Neural progenitor cell (in vitro differentiated cells): ENCODE data around the gene ZBTB46. TPM values are rescaled to one million over a fixed set of nuclear protein-coding genes. Genes with fewer than 3 reads are reported as not detected.

Experiments
- DNase-seq: peaks from one replicate; pipeline ENCODE4 v3.0.0-alpha.2; 2016; ENCODE audit warnings: low spot score
- H2AFZ ChIP-seq: fragments of 200-600 bp; sonication (generic); replicated peaks from 2 replicates; pipeline ENCODE4 v1.6.1; 2016; ENCODE audit warnings: antibody characterized with exemption
- H3F3A ChIP-seq: fragments of 200-600 bp; sonication (generic); 2 replicates; pipeline ENCODE4 v1.6.1; 2016; ENCODE audit warnings: antibody characterized with exemption, low read depth
- H3K27ac ChIP-seq: fragments of 200-600 bp; sonication (generic); 2 replicates; pipeline ENCODE4 v1.5.1; 2016; ENCODE audit warnings: mild to moderate bottlenecking
- H3K27me3 ChIP-seq: fragments of 200-600 bp; sonication (generic); 2 replicates; pipeline ENCODE4 v1.6.1; 2016; ENCODE audit warnings: mild to moderate bottlenecking, moderate library complexity
- H3K36me3 ChIP-seq: fragments of 200-600 bp; sonication (generic); 2 replicates; pipeline ENCODE4 v1.5.1; 2016
- H3K4me1 ChIP-seq: fragments of 200-600 bp; sonication (generic); 2 replicates; pipeline ENCODE4 v1.6.1; 2016; ENCODE audit warnings: mixed run types
- H3K4me2 ChIP-seq: fragments of 200-600 bp; sonication (generic); 2 replicates; pipeline ENCODE4 v1.6.1; 2016
- H3K4me3 ChIP-seq: fragments of 200-600 bp; sonication (generic); 2 replicates; pipeline ENCODE4 v1.5.1; 2016
- H3K79me2 ChIP-seq: fragments of 200-600 bp; sonication (generic); 2 replicates; pipeline ENCODE4 v1.6.1; 2016; ENCODE audit warnings: low read depth
- H3K9ac ChIP-seq: fragments of 200-600 bp; sonication (generic); 2 replicates; pipeline ENCODE4 v1.6.1; 2016
- H3K9me3 ChIP-seq: fragments of 200-600 bp; sonication (generic); 2 replicates; pipeline ENCODE4 v1.5.1; 2016; ENCODE audit warnings: low read depth
- H4K20me1 ChIP-seq: fragments of 200-600 bp; sonication (generic); 2 replicates; pipeline ENCODE4 v1.6.1; 2016; ENCODE audit warnings: low read depth
- H3K27ac Mint-ChIP-seq: 3 replicates; pipeline ENCODE4 v1.8.0; 2021; ENCODE audit warnings: mixed read lengths
- H3K27me3 Mint-ChIP-seq: 2 replicates; pipeline ENCODE4 v1.8.0; 2022; ENCODE audit warnings: low read depth, mild to moderate bottlenecking, inconsistent platforms, moderate library complexity, mixed read lengths; ENCODE audit not compliant: insufficient read depth
- H3K36me3 Mint-ChIP-seq: 3 replicates; pipeline ENCODE4 v1.8.0; 2021; ENCODE audit warnings: mixed read lengths
- H3K4me1 Mint-ChIP-seq: 3 replicates; pipeline ENCODE4 v1.8.0; 2021; ENCODE audit warnings: mixed read lengths
- H3K4me3 Mint-ChIP-seq: 3 replicates; pipeline ENCODE4 v1.8.0; 2021; ENCODE audit warnings: mild to moderate bottlenecking, moderate library complexity, mixed read lengths
- H3K9me3 Mint-ChIP-seq: 3 replicates; pipeline ENCODE4 v1.8.0; 2020; ENCODE audit warnings: mixed read lengths
- EZH2 ChIP-seq: fragments of 200-600 bp; sonication (generic); IDR thresholded peaks from 2 replicates; pipeline ENCODE4 v1.6.1; 2017; ENCODE audit warnings: antibody characterized with exemption, mild to moderate bottlenecking, moderate library complexity
- EZH2phosphoT487 ChIP-seq: fragments of 200-600 bp; sonication (generic); IDR thresholded peaks from 2 replicates; pipeline ENCODE4 v1.6.1; 2017; ENCODE audit warnings: antibody characterized with exemption
- total RNA-seq: library from RNA; depleted of rRNA; stranded (reverse); fragments of >200 nt; gene quantifications from 2 replicates; pipeline ENCODE4 v1.2.3, GENCODE V29; 2015; ENCODE audit warnings: low replicate concordance
- TF ChIP-seq, protein P1 (sequence below): fragments of 200-600 bp; sonication (generic); IDR thresholded peaks from 2 replicates; pipeline ENCODE4 v1.5.1; 2017; ENCODE audit warnings: antibody characterized with exemption, mild to moderate bottlenecking

Gene ZBTB46
- total RNA-seq, 1 donor from 2014 or later, result 8.1 TPM

GRCh38 chr20:63825331-63826118 is 5.5 kb downstream of the ZBTB46 start:
- Mint-ChIP-seq H3K27ac (peak overlapping the region; percentile 80), H3K4me3 (peak overlapping the region; percentile 12), H3K27me3 (peaks cover 9% of the 10 kb centered on the region), H3K36me3 (peaks cover 5% of the 10 kb centered on the region), H3K9me3 (no peaks in the 10 kb centered on the region), H3K4me1 (peaks cover 29% of the 10 kb centered on the region)
- Histone ChIP-seq H3F3A (peaks cover 28% of the 10 kb centered on the region), H3K4me3 (no peak overlapping the region), H3K4me2 (no peak overlapping the region), H4K20me1 (peaks cover 49% of the 10 kb centered on the region), H2AFZ (no peak overlapping the region), H3K27ac (no peak overlapping the region), H3K36me3 (no peaks in the 10 kb centered on the region), H3K4me1 (peaks cover 17% of the 10 kb centered on the region), H3K79me2 (peaks cover 15% of the 10 kb centered on the region), H3K9ac (no peak overlapping the region), H3K9me3 (no peaks in the 10 kb centered on the region), H3K27me3 (peaks cover 20% of the 10 kb centered on the region)
- DNase-seq, result no peak
- TF ChIP-seq EZH2phosphoT487, result no peak

- Histone ChIP-seq H3K4me2 (no peak overlapping the region), H3K36me3 (no peaks in the 10 kb centered on the region), H3K27ac (no peak overlapping the region), H3K79me2 (peaks cover 15% of the 10 kb centered on the region), H3K9me3 (no peaks in the 10 kb centered on the region), H4K20me1 (peaks cover 42% of the 10 kb centered on the region), H3K4me1 (peaks cover 4% of the 10 kb centered on the region), H2AFZ (no peak overlapping the region), H3K27me3 (peaks cover 3% of the 10 kb centered on the region), H3F3A (peaks cover 15% of the 10 kb centered on the region), H3K9ac (no peak overlapping the region), H3K4me3 (no peak overlapping the region)
- peaks cover 23% of the 10 kb centered on the region for H3K4me1 Mint-ChIP-seq
- DNase-seq, result no peak
- H3K27me3 Mint-ChIP-seq, result no peaks in the 10 kb centered on the region
- H3K27ac Mint-ChIP-seq, result peak overlapping the region; percentile 36
- TF ChIP-seq, protein P1, sequence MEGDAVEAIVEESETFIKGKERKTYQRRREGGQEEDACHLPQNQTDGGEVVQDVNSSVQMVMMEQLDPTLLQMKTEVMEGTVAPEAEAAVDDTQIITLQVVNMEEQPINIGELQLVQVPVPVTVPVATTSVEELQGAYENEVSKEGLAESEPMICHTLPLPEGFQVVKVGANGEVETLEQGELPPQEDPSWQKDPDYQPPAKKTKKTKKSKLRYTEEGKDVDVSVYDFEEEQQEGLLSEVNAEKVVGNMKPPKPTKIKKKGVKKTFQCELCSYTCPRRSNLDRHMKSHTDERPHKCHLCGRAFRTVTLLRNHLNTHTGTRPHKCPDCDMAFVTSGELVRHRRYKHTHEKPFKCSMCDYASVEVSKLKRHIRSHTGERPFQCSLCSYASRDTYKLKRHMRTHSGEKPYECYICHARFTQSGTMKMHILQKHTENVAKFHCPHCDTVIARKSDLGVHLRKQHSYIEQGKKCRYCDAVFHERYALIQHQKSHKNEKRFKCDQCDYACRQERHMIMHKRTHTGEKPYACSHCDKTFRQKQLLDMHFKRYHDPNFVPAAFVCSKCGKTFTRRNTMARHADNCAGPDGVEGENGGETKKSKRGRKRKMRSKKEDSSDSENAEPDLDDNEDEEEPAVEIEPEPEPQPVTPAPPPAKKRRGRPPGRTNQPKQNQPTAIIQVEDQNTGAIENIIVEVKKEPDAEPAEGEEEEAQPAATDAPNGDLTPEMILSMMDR, result no peak
- TF ChIP-seq EZH2phosphoT487, result no peak
- peaks cover 5% of the 10 kb centered on the region for H3K36me3 Mint-ChIP-seq
- H3K9me3 Mint-ChIP-seq, result no peaks in the 10 kb centered on the region
- no peak overlapping the region for H3K4me3 Mint-ChIP-seq
These were observed 7.3 kb downstream of the ZBTB46 start for GRCh38 chr20:63823691-63824311.

GRCh38 chr20:63822276-63822696 is 8.8 kb downstream of the ZBTB46 start:
- peaks cover 30% of the 10 kb centered on the region for H4K20me1 ChIP-seq

More at GRCh38 chr20:63822276-63822696, 8.8 kb downstream of the ZBTB46 start:
- Histone ChIP-seq H2AFZ (no peak overlapping the region), H3K4me1 (no peaks in the 10 kb centered on the region), H3K27me3 (no peaks in the 10 kb centered on the region), H3K9me3 (no peaks in the 10 kb centered on the region), H3K36me3 (no peaks in the 10 kb centered on the region), H3K9ac (no peak overlapping the region), H3K4me2 (no peak overlapping the region), H3K27ac (no peak overlapping the region), H3K79me2 (peaks cover 4% of the 10 kb centered on the region), H3F3A (peaks cover 8% of the 10 kb centered on the region), H3K4me3 (no peak overlapping the region)
- H3K4me1 Mint-ChIP-seq, result peaks cover 19% of the 10 kb centered on the region
- H3K4me3 Mint-ChIP-seq, result no peak overlapping the region
- peaks cover 3% of the 10 kb centered on the region for H3K36me3 Mint-ChIP-seq
- H3K9me3 Mint-ChIP-seq, result no peaks in the 10 kb centered on the region
- H3K27me3 Mint-ChIP-seq, result peaks cover 4% of the 10 kb centered on the region
- no peak overlapping the region for H3K27ac Mint-ChIP-seq
- DNase-seq, result no peak
- TF ChIP-seq, protein P1, result no peak
- no peak for TF ChIP-seq EZH2phosphoT487
- no peak for TF ChIP-seq EZH2
